A172 (cell line): ENCODE data around the gene ASCC1. TPM values are rescaled to one million over a fixed set of nuclear protein-coding genes. Genes with fewer than 3 reads are reported as not detected.
"Not testable (repeated sequence)": the region's sequence is repeated elsewhere in the genome, so short reads cannot be mapped to it uniquely, and the experiment has no call there.

Experiments used
- DNase-seq: peaks from one replicate; pipeline ENCODE4 v3.0.0-alpha.2; 2015; ENCODE audit warnings: low spot score
- total RNA-seq: library from RNA; depleted of rRNA; stranded (reverse); fragments of >200 nt; shearing (Covaris generic); gene quantifications from 2 replicates; pipeline ENCODE4 v1.2.3, GENCODE V29; 2014

ASCC1 gene
- total RNA-seq, 1 experiment from 2014 or later = 30.0 TPM

DNA sequence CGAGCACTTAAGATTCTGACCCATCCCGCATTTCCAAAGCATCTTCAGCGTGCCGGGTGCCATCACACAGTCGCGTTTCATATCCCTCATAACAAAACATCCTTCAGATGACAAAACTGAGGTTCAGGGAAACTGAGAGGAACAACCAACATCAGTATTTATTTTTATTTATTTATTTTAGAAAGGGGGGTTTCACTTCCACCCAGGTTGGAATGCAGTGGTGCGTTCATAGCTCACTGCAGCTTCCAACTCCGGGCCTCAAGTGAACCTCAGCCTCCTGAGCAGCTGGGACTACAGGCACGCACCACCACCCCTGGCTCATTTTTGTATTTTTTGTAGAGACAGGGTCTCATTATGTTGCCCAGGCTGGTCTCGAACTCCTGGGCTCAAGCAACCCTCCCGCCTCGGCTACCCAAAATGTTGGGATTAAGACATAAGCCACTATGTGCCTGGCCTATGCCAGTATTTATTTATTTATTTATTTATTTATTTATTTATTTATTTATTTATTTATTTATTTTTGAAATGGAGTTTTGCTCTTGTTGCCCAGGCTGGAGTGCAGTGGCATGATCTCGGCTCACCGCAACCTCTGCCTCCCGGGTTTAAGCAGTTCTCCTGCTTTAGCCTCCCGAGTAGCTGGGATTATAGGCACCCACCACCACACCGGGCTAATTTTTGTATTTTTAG is 33.2 kb upstream of the ASCC1 start:
- not testable (repeated sequence) for DNase-seq

DNA sequence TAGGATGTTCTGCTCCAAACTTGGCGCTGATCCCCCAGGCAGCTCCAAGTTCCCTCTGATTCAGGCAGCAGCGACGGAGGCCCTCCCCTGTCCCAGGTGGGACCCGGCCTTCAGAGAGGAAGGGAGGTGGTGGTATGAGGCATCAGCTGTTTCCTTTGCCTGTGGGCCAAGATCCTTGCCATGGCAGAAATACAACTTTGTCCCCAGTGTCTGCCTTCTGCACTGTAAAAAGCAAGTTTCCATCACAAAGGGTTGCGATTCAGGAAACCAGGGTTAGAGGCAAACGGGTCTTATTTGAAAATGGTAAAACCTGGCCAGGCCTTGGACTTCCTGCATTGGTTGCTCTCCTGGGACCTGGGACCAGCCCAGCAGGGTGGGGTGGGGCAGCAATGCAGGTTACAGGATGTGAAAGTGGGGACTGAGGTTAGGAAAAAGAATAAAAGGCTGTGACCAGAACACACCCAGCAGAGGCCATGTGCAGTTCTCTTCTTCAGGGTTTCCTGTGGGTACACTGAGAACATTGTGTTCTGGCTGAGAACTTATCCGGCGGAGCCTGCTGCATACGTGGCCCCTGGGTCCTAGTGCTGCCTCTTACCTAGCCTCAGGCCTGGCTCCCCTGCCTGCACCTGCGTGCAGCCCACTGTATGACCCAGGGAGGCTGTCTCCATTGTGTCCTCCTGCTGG is 32.5 kb upstream of the ASCC1 start:
- peak; percentile 28 for DNase-seq

DNA sequence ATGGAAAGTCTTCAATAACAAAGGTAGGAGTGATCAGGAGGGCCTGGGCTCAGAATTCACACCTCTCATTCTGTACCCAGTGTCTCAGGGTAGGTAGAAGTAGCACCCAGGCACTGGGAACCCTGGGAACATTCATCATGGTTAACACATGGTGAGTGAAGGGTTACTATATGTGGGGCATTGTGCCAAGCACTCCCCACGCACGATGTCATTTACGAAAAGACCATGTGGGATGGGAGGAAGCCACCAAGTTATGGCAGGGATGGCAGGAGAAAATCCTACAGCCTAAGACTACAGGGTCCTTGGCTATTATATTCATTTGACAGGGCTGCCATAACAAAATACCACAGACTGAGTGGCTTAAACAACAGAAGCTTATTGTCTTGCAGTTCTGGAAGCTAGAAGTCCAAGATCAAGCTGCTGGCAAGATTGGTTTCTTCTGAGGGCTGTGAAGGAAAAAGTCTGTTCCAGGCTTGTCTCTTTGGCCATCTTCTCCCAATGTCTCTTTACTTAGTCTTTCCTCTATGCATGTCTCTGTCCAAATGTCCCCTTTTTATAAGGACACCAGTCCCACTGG is 30.0 kb upstream of the ASCC1 start:
- DNase-seq = no peak

DNA sequence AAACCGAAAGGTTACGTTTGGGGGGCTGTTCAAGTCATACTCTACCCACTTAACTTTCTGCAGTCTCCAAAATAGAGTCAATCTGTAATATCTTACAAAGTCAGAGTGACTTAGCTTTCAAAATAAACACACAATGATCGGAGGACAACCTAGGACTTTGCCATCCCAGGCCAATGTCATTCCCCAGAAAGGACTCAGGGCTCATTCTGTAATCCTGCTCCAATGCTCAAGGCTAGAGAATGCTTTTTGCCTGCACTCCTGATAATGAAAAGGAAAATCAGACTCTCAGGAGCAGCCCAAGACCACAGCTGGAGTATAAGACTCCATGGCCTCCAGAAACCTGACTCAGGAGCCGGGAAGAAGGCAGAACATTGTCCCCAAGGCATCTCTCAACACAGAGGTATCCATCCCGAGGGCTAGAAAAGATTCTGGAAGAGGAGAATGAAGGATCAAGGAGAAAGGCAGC is 28.5 kb upstream of the ASCC1 start:
- DNase-seq = no peak

DNA sequence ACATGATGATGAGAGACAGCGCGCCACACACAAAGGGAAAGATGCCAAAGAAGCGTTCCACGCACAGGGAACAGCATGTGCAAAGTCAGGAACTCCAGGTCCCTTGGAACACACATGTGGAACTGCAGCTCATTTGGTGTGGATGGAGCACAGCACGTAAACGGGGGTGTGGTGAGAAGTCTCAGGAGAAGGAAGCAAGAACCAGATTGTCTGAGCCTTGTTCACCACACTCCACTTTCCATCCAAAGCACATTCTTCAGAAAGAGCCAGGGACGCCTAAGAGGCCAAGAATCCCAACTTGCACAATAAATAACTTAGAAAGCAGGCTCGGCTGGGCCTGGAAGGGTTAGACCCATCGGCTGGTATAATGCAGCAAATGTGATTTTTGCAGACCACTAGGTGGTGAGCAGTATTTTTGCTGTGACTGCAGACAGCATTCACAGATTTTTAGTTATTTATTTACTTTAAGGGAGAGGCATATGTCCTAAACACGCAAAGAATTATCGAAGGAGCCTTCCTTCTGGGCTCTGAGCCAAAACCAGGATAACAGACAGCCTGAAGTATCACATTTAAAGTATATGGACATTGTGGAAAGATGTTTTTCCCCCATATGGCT is 27.9 kb upstream of the ASCC1 start:
- DNase-seq = peak; percentile 28

DNA sequence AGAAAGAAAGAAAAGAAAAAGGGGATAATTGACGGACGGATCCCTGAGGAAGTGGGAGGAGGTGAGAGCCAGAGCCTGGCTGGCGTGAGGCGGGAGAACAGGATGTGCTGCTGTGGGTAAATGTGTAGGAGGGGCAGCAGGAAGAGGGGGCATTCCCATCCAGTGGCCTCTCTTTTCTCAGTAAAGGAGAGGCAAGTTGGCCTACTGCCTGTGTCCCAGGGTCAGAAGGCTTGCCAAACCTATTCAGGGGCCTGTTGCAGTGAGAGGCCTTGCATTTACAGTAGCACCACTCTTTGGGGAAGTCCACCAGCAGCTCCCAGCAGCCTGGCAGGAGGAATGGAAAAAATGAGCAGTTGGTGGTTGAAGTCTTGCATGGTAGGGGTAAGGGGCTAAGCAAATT is 26.6 kb upstream of the ASCC1 start:
- no peak for DNase-seq

DNA sequence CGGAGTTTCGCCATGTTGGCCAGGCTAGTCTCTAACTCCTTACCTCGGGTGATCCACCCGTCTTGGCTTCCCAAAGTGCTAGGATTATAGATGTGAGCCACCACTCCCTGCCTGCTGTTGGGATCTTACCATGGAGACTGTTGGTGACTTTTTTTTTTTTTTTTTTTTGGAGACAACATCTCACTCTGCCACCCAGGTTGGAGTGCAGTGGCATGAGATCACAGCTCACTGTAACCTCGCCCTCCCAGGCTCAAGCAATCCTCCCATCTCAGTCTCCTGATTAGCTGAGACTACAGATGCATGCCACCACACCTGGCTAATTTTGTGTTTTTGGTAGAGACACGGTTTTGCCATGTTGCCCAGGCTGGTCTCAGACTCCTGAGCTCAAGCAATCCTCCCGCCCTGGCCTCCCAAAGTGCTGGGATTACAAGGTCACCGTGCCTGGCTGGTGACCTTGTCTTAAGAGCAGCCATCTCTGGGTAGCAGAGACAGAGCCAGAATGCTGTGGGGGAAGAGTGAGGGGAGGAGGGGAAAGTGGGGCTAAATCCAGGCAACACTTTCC is 25.7 kb upstream of the ASCC1 start:
- DNase-seq = no peak

DNA sequence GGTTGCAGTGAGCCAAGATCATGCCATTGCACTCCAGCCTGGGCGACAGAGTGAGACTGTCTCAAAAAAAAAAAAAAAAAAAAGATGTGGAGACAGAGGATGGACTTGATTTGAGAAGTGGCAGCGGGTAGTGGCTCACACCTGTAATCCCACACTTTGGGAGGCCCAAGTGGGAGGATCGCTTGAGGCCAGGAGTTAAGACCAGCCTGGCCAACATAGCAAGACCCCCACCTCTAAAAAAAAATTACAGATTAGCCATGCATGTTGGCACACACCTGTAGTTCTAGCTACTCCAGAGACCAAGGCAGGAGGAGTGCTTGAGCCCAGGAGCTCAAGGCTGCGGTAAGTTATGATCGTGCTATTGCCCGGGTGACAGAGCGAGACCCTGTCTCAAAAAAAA is 24.3 kb upstream of the ASCC1 start:
- no peak for DNase-seq

DNA sequence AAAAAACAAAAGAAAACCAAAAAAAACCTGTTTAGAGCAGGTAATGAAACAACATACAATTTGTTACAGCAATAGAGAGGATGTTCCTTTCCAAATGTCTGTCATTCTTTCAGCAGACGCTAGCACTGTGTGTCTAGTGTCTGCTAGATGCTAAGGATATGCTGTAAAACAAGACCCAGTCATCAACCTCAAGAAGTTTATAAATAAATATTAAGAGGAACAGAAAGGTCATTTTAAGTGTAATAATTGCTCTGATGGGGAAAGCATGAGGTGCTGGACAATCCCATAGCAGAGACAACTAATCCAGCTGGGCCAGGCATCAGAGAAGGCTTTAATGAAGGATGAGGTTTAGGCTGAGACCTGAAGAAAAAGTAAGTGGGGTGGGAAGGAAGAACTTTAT is 23.3 kb upstream of the ASCC1 start:
- DNase-seq = no peak

DNA sequence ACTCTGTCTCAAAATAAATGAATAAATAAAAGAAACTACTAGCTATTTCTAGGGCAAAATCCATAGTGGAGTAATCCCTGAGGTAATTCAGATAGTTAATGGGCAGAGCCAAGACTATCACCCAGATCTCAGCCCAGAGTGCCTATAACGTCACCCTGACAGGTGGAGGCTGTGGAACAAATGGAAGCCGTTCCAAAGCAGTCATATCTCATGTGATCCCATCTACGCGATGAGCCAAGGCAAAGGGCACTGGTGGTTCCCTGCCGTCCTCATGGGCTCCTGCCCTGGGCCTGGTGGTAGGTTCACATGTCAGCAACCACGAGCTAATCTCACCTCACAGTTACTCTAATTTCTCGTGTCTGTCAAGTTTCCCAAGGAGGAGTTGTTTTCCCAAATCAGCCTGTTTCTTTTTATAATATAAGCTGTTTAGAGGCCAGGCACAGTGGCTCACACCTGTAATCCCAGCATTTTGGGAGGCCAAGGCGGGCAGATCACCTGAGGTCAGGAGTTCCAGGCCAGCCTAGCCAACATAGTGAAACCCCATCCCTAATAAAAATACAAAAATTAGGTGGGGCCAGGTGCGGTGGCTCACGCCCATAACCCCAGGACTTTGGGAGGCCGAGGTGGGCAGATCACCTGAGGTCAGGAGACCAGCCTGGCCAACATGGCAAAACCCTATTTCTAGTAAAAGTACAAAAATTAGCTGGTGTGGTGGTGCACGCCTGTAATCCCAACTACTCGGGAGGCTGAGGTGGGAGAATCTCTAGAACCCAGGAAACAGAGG is 22.5 kb upstream of the ASCC1 start:
- no peak for DNase-seq

DNA sequence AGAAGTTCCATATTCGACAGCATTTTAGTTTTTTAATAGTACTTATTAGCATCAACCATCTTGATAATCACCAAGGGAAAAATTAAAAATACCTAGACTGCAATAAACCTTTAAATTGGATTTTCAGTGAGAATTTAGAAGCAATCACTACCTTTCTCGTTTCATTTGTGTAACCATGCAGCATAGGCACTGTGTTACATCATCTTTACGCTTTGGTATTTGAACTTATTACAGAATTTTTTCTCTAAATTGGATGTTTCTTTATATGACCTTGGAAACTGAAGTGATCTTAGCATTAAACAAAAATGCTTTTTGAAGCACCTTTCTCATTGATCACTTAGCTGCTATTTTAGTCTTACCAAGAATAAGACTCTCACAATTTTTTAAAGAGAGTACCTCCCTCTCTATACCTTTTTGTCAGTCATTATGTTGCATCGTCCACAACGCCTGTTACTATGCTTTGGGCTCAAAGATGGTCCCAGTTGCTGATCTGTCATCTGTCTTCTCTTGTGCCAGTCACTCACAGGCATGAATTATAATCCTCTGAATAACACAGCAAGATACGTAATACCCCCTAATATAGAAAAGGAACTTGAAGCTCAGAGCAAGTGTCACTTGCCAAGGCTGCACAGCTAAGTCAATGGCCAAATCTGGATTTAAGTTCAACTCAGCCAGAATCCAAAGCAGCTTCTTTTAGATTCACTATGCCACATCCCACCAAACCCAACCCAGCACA is 19.6 kb upstream of the ASCC1 start:
- no peak for DNase-seq

DNA sequence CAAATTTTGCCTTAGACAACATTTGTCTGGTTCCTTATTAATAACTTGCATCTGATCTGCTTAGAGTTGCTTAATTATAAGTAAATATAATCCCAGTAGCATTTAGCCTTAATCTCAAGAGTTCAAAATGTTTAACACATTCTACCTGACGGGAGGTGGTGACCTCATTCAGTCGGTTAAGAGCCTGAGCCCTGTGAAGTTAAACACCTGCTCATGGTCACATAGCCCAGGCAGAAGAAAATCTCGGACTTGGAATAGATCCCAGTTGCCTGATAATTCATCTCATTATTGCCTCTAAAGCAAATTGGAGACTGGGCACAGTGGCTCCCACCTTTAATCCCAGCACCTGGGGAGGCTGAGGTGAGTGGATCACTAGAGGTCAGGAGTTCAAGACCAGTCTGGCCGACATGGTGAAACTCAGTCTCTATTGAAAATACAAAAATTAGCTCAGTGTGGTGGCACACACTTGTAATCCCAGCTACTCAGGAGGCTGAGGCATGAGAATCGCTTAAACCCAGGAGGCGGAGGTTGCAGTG is 18.6 kb upstream of the ASCC1 start:
- no peak for DNase-seq

DNA sequence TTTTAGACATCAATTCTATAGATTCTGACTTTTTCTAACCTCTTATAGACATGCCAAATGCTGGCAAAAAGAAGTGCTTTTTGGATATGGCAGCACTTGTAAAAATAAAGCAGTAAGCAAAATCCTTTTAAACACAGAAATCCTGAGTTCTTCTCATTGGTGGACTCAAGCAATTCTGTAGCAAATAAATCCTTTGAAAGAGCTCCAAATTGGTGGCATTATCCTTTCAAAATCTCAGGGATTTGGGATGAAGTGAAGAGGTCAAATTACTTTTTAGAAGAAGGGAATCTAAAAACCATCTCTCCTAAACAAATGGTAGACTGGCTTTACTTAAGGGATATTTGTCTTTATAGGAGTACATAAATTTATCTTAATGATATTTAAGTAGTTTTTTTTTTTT is 17.5 kb upstream of the ASCC1 start:
- DNase-seq = no peak

DNA sequence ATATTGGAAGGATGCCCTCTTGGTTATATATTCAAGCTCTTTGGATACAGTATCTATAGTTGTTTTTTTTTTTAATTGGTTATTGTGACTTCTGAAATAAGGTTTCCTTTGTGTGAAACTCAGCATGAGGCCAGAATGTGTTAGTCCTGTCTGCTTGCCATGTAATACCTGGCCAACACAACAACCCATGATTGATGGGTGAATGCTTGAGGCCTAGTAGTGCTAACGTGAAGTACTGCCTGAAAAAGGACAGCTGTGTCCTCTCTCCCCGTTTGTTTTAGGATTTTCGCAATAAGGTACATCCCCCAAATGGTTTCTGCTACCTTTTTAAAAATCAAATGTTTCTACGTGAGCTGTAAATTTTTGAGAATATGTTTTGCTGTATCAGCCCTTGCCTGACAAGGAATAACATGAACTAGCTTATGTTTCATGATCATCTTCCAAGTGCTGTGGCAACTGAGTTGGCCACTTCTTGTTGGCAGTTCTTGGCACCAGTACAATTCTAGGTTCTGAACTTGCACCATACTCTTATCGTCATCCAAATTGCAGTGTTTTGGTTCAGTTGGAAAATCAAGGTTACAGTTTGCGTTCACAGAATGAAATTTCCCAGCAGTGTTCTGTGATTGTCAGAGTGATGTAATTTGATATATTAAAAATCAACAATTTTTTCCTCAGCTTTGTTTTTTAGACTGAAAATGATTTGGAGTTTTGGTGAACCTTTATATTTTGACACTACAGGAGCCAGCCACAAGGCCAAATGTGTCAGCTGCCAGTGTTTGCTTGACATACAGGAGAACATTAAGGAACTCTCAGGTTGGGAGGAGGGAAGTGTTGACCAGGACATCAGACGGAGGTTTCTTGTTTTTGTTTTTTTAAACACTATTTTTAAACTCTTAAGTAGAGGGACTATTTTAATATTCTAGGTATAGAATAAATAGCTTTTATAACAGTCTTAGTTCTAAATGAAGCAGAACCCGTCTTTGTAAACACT is 13.5 kb upstream of the ASCC1 start:
- no peak for DNase-seq

DNA sequence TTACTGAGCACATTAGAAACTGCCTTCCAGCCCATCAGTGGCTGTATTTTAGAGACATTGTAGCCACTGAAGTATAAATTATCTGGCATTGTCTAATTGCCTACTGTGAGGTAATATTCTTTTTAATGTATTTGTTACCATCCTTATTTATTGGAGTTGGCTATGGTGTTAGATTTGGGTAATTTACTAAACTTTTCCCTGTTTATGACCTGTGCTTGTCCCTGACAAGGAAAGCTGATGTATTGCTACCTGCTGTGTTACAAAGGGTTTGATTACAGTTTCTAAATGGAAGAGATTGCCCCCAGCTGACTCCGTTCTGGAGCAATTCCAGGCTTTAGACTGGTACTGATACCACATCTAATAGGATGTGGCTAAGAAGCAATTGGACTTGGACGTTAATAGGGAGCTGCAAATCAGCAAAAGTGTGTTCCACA is 12.3 kb upstream of the ASCC1 start:
- no peak for DNase-seq

DNA sequence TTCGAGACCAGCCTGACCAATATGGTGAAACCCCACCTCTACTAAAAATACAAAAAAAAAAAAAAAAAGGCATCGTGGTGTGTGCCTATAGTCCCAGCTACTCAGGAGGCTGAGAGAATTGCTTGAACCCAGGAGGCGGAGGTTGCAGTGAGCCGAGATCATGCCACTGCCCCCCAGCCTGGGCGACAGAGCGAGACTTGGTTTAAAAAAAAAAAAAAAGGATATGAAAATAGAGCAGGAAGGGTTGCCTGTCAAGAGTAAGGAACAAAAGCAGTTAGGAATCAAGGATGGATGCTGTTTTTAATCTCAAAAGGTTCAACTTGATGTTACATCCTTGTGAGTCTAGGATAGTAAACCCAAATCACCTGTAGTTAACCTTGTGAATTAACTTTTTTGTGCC is 11.8 kb upstream of the ASCC1 start:
- no peak for DNase-seq

DNA sequence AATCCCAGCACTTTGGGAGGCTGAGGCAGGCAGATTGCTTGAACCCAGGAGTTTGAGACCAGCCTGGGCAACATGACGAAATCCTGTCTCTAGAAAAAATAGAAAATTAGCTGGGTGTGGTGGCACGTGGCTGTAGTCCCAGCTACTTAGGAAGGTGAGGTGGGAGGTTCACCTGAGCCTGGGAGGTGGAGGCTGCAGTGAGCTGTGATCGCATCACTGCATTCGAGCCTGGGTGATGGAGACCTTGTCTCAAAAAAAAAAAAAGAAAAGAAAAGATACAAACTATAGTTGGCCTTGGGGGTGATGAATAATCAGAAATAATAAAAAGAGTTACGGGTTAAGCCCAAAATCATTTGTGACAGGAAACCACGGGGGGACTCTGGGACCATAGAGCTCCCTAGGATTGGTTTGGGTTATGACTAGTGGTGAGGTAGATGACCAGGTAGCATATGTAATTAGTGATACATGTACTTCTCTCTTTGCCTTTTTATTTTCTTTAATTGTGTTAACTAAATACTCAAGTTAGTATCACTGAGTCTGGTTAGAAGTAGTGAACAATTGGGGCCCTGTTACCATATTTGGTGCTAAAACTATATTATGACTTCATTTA is 10.4 kb upstream of the ASCC1 start:
- no peak for DNase-seq

DNA sequence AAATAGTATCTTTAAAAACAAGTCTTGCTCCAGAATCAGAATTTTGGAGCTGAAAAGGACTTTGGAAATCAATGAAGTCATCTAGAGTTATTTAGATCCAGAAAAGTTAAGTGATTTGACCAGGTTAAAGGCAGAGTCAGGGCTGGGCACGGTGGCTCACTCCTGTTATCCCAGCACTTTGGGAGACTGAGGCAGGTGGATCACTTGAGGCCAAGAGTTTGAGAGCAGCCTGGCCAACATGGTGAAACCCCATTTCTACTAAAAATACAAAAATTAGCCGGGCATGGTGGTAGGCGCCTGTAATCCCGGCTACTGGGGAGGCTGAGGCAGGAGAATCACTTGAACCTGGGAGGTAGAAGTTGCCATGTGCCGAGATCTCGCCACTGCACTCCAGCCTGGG is 8.1 kb upstream of the ASCC1 start:
- not testable (repeated sequence) for DNase-seq

DNA sequence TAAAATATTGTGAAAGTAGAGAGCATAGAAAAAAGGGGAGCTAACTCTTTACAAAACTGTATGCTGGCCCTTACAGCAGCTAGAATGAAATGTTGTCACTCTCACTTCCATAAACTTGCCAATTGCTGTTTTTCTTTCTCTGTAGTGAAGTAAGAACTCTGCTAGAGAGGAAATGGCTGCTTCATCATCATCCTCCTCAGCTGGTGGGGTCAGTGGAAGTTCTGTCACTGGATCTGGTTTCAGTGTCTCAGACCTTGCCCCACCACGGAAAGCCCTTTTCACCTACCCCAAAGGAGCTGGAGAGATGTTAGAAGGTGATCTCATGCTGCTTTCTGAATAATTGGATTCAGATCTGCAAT is 7.6 kb upstream of the ASCC1 start:
- DNase-seq = no peak
